ENCODE results near the gene GUCY2C.

GUCY2C gene

DNA sequence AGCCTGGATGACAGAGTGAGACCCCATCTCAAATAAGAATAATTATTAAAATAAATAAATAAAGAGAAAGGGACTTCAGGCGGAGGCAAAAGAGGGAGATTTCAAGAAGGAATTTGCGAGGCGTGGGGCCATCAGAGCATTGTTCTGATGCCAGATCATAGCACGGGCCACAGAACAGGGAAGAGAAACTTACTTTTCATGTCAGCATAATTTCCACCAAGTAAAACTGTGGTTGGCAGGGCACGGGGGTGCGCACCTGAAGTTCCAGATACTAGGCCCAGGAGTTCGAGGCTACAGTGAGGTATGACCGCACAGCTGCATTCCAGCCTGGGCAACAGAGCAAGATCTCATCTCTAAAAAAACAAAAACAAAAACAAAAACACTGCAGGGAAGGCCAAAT is 117.8 kb downstream of the GUCY2C start:
- TF ChIP-seq, protein P1, sequence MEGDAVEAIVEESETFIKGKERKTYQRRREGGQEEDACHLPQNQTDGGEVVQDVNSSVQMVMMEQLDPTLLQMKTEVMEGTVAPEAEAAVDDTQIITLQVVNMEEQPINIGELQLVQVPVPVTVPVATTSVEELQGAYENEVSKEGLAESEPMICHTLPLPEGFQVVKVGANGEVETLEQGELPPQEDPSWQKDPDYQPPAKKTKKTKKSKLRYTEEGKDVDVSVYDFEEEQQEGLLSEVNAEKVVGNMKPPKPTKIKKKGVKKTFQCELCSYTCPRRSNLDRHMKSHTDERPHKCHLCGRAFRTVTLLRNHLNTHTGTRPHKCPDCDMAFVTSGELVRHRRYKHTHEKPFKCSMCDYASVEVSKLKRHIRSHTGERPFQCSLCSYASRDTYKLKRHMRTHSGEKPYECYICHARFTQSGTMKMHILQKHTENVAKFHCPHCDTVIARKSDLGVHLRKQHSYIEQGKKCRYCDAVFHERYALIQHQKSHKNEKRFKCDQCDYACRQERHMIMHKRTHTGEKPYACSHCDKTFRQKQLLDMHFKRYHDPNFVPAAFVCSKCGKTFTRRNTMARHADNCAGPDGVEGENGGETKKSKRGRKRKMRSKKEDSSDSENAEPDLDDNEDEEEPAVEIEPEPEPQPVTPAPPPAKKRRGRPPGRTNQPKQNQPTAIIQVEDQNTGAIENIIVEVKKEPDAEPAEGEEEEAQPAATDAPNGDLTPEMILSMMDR (IDR thresholded peaks at IDR 0.05; ENCODE audit: control insufficient read depth, extremely low read depth, insufficient read depth) = no peak
- no peak for DNase-seq (ENCODE audit: low read depth)
- H3K4me3 ChIP-seq (ENCODE audit: low read depth, low read length) = no peak overlapping the region

DNA sequence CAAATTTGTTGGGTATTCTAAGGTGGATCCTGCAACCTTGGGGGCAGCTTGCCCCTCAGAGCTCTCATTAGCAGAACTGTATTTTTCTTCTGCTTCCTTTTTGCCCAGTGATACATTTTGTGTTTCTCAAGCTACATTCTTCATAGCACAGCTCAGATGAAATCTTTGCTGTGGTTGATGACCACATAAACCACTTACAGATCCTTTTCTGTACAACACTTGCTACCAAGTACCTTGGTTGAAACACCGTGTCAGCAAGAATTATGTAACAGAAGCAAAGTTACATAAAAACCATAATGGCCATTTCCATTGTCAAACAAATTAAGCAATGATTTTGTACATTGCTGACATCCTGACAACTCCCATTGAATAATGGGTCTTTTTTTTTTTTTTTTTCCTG is 119.1 kb downstream of the GUCY2C start:
- TF ChIP-seq, protein P1 (IDR thresholded peaks at IDR 0.05; ENCODE audit: control insufficient read depth, extremely low read depth, insufficient read depth) = no peak
- no peak for DNase-seq (ENCODE audit: low read depth)
- no peak overlapping the region for H3K4me3 ChIP-seq (ENCODE audit: low read depth, low read length)

DNA sequence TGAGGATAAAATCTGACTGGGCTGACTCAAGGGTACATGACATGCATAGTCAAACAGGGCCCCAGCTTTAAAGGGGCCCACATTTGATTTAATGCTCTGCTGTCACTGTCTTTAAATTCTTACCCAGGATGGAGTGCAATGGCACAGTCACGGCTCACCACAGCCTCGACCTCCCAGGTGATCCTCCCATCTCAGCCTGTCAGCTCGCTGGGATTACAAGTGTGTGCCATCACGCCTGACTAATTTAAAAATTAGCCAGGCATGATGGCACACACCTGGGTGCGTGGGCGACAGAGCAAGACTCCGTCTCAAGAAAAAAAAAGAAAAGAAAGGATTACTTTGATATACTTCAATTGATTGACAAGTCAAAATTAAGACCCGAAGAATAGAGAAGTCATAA is 119.5 kb downstream of the GUCY2C start:
- no peak for DNase-seq (ENCODE audit: low read depth)
- H3K4me3 ChIP-seq (ENCODE audit: low read depth, low read length) = no peak overlapping the region
- TF ChIP-seq, protein P1 (IDR thresholded peaks at IDR 0.05; ENCODE audit: control insufficient read depth, extremely low read depth, insufficient read depth) = no peak

DNA sequence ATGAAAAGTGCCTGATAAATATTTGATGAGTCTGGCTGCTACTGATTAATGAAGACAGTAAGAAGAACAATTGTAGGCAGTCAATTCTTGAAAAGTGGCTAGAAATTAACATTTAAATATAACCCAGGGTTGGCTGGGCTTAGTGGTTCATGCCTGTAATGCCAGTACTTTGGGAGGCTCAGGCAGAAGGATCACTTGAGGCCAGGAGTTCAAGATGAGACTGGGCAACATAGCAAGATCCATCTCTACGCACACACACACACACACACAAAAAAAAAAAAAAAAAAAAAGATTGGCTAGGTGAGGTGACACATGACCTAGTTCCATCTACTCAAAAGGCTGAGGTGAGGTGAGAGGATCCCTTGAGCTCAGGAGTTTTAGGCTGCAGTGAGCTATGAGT is 120.8 kb downstream of the GUCY2C start:
- TF ChIP-seq, protein P1 (IDR thresholded peaks at IDR 0.05; ENCODE audit: control insufficient read depth, extremely low read depth, insufficient read depth) = no peak
- no peak overlapping the region for H3K4me3 ChIP-seq (ENCODE audit: low read depth, low read length)
- no peak for DNase-seq (ENCODE audit: low read depth)

DNA sequence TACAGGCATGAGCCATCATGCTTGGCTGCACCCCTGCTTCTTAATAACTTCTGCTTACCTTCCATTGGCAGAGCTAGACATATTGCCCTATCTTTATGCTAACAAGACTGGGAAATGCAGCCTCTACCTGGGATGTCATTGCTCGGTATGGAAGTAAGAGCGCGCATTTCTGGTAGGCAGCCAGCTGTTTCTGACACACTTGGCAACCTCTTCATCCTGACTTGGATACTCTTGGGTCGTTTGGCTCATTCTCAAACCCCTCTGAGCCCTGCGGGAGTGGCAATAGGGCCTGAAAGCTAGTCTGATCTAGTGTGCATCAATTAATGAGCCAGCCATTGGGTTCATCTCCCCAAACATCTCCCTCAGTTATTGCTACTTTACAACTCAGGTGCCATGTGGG is 123.3 kb downstream of the GUCY2C start:
- no peak for DNase-seq (ENCODE audit: low read depth)
- H3K4me3 ChIP-seq (ENCODE audit: low read depth, low read length) = no peak overlapping the region
- TF ChIP-seq, protein P1 (IDR thresholded peaks at IDR 0.05; ENCODE audit: control insufficient read depth, extremely low read depth, insufficient read depth) = no peak

DNA sequence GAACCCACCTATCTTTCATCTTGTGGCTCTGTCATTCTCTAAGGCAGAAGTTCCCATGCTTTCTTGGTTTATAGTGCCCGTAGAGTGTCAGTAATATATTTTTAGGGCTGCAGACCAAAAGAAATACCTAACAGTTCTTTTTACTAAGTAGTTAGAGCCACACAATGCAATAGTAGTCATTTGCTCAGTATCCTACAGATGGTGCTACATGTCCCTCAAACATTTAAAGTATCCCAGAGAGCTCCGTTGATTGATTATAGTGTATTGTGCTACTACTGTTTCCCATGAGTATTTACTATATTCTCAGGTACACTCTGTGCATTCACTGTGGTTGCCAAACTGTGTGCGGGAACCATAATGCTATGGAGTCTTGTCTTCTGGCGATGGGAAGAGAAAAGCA is 124.0 kb downstream of the GUCY2C start:
- no peak for DNase-seq (ENCODE audit: low read depth)
- TF ChIP-seq, protein P1 (IDR thresholded peaks at IDR 0.05; ENCODE audit: control insufficient read depth, extremely low read depth, insufficient read depth) = peak; percentile 15; the same call in 1 of the 2 replicates

DNA sequence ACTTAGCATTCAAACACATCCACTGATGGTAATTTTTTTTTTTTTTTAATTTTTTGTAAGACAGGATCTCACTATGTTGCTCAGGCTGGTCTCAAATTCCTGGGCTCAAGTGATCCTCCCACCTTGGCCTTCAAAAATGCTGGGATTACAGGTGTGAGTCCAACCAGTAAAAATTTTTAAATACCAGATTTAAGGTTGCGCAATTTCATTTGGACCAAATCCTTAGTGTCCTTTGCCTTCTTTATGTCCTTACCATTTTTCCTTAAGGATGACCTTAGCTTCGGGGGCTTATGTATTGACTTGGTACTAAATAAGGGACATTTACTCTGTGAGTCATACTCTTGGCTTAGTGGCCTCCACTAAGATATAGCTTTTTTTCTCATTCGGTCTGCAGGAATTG is 124.6 kb downstream of the GUCY2C start:
- H3K4me3 ChIP-seq (ENCODE audit: low read depth, low read length) = no peak overlapping the region
- DNase-seq (ENCODE audit: low read depth) = no peak
- TF ChIP-seq, protein P1 (IDR thresholded peaks at IDR 0.05; ENCODE audit: control insufficient read depth, extremely low read depth, insufficient read depth) = no peak

More for the DNA sequence above, 124.0 kb downstream of the GUCY2C start:
- H3K4me3 ChIP-seq (ENCODE audit: low read depth, low read length) = no peak overlapping the region
